CD4-positive, alpha-beta T cell treated with Interferon alpha-2 for 1 hour (primary cell): ENCODE results near the gene RPP38.
A peak's percentile ranks its signal among the peaks of the same experiment; 100 is the strongest.

Experiments used
- DNase-seq, 2 donors: peaks; one replicate each; pipeline ENCODE4 v3.0.0-alpha.2; 2020 to 2022

Gene RPP38

GRCh38 chr10:15097011-15097812 is at the start of gene RPP38:
TSS of gene RPP38 (plus strand) at chr10:15097355. CDS start at chr10:15103315, 5,960 bp downstream.
- DNase-seq, result peak; percentile 93 to 95

GRCh38 chr10:15049533-15049932 is 47.6 kb upstream of the RPP38 start:
- DNase-seq, result no peak

- DNase-seq, result no peak
These were observed 45.0 kb upstream of the RPP38 start for GRCh38 chr10:15052121-15052520.

GRCh38 chr10:15053061-15053460 is 44.1 kb upstream of the RPP38 start:
- DNase-seq, result no peak

GRCh38 chr10:15058689-15059088 is 38.5 kb upstream of the RPP38 start:
- no peak for DNase-seq

GRCh38 chr10:15059914-15060313 is 37.2 kb upstream of the RPP38 start:
- DNase-seq, result no peak

GRCh38 chr10:15060638-15061037 is 36.5 kb upstream of the RPP38 start:
- no peak for DNase-seq

- DNase-seq, result no peak
These were observed 30.0 kb upstream of the RPP38 start for GRCh38 chr10:15067154-15067553.

- no peak for DNase-seq
These were observed 28.4 kb upstream of the RPP38 start for GRCh38 chr10:15068802-15069201.

- no peak for DNase-seq
These were observed 27.9 kb upstream of the RPP38 start for GRCh38 chr10:15069230-15069629.

GRCh38 chr10:15072358-15072757 is 24.8 kb upstream of the RPP38 start:
- no peak for DNase-seq

- no peak for DNase-seq
These were observed 21.7 kb upstream of the RPP38 start for GRCh38 chr10:15075421-15075820.

GRCh38 chr10:15083674-15084501 is 13.3 kb upstream of the RPP38 start:
- no peak for DNase-seq

- DNase-seq, result peak; percentile 4 to 74
These were observed 12.6 kb upstream of the RPP38 start for GRCh38 chr10:15084502-15084922.

GRCh38 chr10:15088428-15089261 is 8.5 kb upstream of the RPP38 start, which contains the start of gene ACBD7:
TSS of gene ACBD7 (minus strand) at chr10:15088776. CDS start at chr10:15088728, 48 bp downstream.
- peak; percentile 71 to 83 for DNase-seq

- no peak for DNase-seq
These were observed 5.7 kb upstream of the RPP38 start for GRCh38 chr10:15091418-15091817.

GRCh38 chr10:15092855-15093408 is 4.2 kb upstream of the RPP38 start:
- no peak for DNase-seq

GRCh38 chr10:15096661-15097010 is 519 bp upstream of the RPP38 start:
- no peak for DNase-seq

GRCh38 chr10:15099886-15100285 is 2.7 kb downstream of the RPP38 start:
- DNase-seq, result no peak

- no peak for DNase-seq
These were observed 6.4 kb downstream of the RPP38 start for GRCh38 chr10:15103513-15103912.

- peak; percentile 64 to 75 for DNase-seq
These were observed 9.3 kb downstream of the RPP38 start for GRCh38 chr10:15106352-15107013.

- DNase-seq, result no peak
These were observed 15.5 kb downstream of the RPP38 start for GRCh38 chr10:15112657-15113056.
